Left ventricle myocardium superior (tissue), 1 donor: ENCODE results near the gene RASAL2. TPM values are rescaled to one million over a fixed set of nuclear protein-coding genes. Genes with fewer than 3 reads are reported as not detected.

Experiments
- ATAC-seq: fragments of 200-7000 bp; cut with Tn5 transposase; one replicate; pipeline ENCODE4 v1.9.1; 2020; ENCODE audit warnings: mild to moderate bottlenecking, moderate library complexity
- DNase-seq: peaks from one replicate; pipeline ENCODE4 v3.0.0-alpha.2; 2020
- intact Hi-C: fragments of 100-400 bp; cut with micrococcal nuclease; formaldehyde crosslinking; loops from one replicate; pipeline ENCODE4 v1.11.0; 2022
- total RNA-seq: library from RNA; stranded (reverse); fragmentation: NEBNext Ultra II Directional; extraction: Animal tissue kit (Norgen Biotek cat#: 25700); gene quantifications from one replicate; pipeline ENCODE4 v1.2.1, GENCODE V29; 2021
- donor health status: DM: no; HTN: yes; CAD: no; lungs with severe emphysema.

RASAL2 gene
- total RNA-seq, 1 donor from 2014 or later: 26.4 TPM

DNA sequence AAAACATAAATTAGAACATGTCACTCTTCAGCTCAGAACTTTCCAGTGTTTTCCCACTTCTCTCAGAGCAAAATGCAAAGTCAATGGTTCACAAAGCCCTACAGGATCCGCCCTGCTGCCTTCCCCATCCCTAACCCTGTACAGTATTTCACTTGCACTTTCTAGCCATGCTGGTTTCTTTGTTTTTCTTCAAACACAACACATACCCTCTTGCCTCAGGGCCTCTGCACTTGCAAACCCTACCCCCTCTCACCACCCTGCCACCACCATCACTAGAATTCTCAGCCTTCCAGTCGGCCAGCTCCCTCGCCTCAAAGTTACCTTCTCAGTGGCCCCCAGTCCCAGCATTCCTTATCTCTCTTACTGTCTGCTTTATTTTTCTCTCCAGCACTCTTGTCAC, 436.6 kb downstream of the RASAL2 start:
- intact Hi-C loops: loop anchor here (10.0 kb wide), 1 partner anchor 474 kb away; no protein-coding TSS in a partner anchor
- DNase-seq (no peak), ATAC-seq (no peak)

DNA sequence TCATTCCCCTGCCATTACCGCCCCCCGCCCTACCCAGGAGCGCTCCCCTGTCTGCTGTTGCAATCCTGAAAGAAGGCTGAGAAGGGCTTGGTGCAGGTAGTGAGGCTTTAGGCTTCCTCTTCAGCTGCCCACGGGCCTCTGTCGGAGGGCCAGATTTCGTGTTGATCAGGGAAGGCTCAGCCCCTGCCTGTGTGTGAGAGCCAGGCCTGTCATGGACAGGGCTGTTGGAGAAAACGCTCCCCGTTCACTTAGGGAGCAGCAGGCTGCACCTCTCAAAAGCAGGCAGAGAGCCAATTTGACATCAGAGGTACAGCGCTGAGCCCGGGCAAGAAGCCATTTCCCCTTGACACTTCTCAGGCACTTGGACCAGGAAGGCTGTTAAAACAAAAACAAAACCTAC, 438.0 kb downstream of the RASAL2 start:
- no peak for DNase-seq
- peak; percentile 12 for ATAC-seq
- intact Hi-C loops: loop anchor here (10.0 kb wide), 1 partner anchor 473 kb away; no protein-coding TSS in a partner anchor

DNA sequence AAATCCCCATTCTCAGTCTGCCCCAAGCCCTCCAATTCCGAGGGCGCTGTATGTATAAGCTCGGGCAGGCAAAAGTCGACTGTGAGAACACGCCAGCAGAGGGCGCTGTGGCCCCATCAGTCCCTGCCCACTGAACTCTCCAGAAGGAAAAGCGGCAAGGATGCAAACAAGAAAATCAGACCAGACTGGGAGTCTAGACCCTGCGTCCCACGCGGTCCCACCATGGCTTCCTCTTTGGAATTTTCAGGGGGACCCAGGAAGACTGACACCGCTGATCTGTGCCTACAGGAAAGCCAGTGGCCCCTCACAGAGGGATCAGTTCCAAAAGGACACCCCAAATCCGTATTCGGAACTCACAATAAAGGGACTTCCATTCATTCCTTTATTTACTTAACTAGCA, 438.5 kb downstream of the RASAL2 start:
- intact Hi-C loops: loop anchor here (10.0 kb wide), 1 partner anchor 472 kb away; no protein-coding TSS in a partner anchor
- DNase-seq (peak; percentile 91), ATAC-seq (peak; percentile 46)

DNA sequence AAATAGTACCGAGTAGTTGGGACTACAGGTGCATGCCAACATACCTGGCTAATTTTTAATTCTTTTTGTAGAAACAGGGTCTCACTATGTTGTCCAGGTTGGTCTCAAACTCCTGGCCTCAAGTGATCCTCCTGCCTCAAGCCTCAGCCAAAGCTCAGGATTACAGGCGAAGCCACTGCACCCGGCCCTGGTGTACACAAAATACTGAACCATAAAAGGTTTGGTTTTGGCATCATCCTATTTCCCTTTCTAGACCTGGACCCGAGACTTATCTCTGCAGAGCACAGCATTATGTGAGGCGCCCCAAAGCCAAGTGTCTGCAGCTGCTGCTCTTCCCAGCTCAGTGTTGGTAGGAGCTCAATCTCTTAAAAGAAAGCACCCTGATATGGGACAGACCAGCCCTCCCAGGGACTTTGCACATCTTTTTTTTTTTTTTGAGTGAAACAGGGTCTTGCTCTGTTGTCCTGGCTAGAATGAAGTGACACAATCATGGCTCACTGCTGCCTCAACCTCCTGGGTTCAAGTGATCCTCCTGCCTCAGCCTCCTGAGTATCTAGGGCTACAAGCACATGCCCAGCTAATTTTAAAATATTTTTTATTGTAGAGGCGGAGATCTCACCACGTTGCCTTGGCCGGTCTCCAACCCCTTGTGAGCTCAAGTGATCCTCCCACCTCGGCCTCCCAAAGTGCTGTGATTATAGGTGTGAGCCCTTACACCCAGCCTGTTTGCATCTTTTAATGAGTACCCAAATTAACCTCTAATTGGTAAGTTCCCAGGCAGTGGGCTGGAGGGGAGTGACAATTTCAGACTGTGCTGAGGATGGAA, 439.4 kb downstream of the RASAL2 start:
- intact Hi-C loops: loop anchor here (10.0 kb wide), 1 partner anchor 471 kb away; no protein-coding TSS in a partner anchor
- ATAC-seq (no peak), DNase-seq (no peak)

Other genes with a start within 250 kb of the RASAL2 start
- 1.8 TPM for gene SEC16B, start 124.0 kb upstream of the RASAL2 start, total RNA-seq